Mucosa of stomach (tissue), 1 donor: Measurements from ENCODE around the gene CDK19.

ENCODE experiments used
- H3K27me3 ChIP-seq: one replicate; pipeline ENCODE4 v1.7.0; 2013; ENCODE audit warnings: mild to moderate bottlenecking, low read length; ENCODE audit not compliant: control insufficient read depth, insufficient read depth
- H3K36me3 ChIP-seq: one replicate; pipeline ENCODE4 v1.7.0; 2013; ENCODE audit warnings: low read length; ENCODE audit not compliant: control insufficient read depth, insufficient read depth
- H3K4me1 ChIP-seq: one replicate; pipeline ENCODE4 v1.7.0; 2013; ENCODE audit warnings: mild to moderate bottlenecking, low read length; ENCODE audit not compliant: control insufficient read depth, insufficient read depth
- H3K4me3 ChIP-seq: one replicate; pipeline ENCODE4 v1.7.0; 2013; ENCODE audit warnings: low read length
- H3K9ac ChIP-seq: one replicate; pipeline ENCODE4 v1.7.0; 2013; ENCODE audit warnings: mild to moderate bottlenecking, low read length, moderate library complexity
- H3K9me3 ChIP-seq: one replicate; pipeline ENCODE4 v1.7.0; 2013; ENCODE audit warnings: mild to moderate bottlenecking, low read length, moderate library complexity; ENCODE audit not compliant: control insufficient read depth
- donor health status: Pancreatic carcinoma.

Gene CDK19

GRCh38 chr6:110574817-110575216 lies 240.5 kb downstream of the CDK19 start:
- Histone ChIP-seq H3K4me1 (no peaks in the 10 kb centered on the region), H3K9me3 (no peaks in the 10 kb centered on the region), H3K9ac (no peak overlapping the region), H3K36me3 (no peaks in the 10 kb centered on the region), H3K4me3 (no peak overlapping the region), H3K27me3 (no peaks in the 10 kb centered on the region)

GRCh38 chr6:110573537-110573936 lies 241.7 kb downstream of the CDK19 start:
- Histone ChIP-seq H3K4me3 (no peak overlapping the region), H3K9ac (no peak overlapping the region), H3K4me1 (no peaks in the 10 kb centered on the region), H3K36me3 (no peaks in the 10 kb centered on the region), H3K9me3 (no peaks in the 10 kb centered on the region), H3K27me3 (no peaks in the 10 kb centered on the region)

GRCh38 chr6:110573136-110573535 lies 242.1 kb downstream of the CDK19 start:
- H3K36me3 ChIP-seq = no peaks in the 10 kb centered on the region
- H3K27me3 ChIP-seq = no peaks in the 10 kb centered on the region
- H3K9me3 ChIP-seq = no peaks in the 10 kb centered on the region

GRCh38 chr6:110567957-110568696 lies 247.1 kb downstream of the CDK19 start:
- H3K27me3 ChIP-seq = no peaks in the 10 kb centered on the region
- no peak overlapping the region for H3K9ac ChIP-seq
- no peaks in the 10 kb centered on the region for H3K36me3 ChIP-seq
- H3K9me3 ChIP-seq = no peaks in the 10 kb centered on the region
- H3K4me3 ChIP-seq = no peak overlapping the region
- H3K4me1 ChIP-seq = peaks cover 15% of the 10 kb centered on the region

More at GRCh38 chr6:110573136-110573535, 242.1 kb downstream of the CDK19 start:
- Histone ChIP-seq H3K9ac (no peak overlapping the region), H3K4me3 (no peak overlapping the region), H3K4me1 (no peaks in the 10 kb centered on the region)

- Histone ChIP-seq H3K4me1 (peaks cover 15% of the 10 kb centered on the region), H3K9me3 (no peaks in the 10 kb centered on the region), H3K4me3 (no peak overlapping the region), H3K9ac (no peak overlapping the region), H3K36me3 (no peaks in the 10 kb centered on the region), H3K27me3 (no peaks in the 10 kb centered on the region)
Observed at GRCh38 chr6:110566346-110567125, 248.7 kb downstream of the CDK19 start.

GRCh38 chr6:110564703-110565421 lies 250.4 kb downstream of the CDK19 start:
- no peak overlapping the region for H3K4me3 ChIP-seq
- peaks cover 15% of the 10 kb centered on the region for H3K4me1 ChIP-seq
- no peaks in the 10 kb centered on the region for H3K9me3 ChIP-seq
- H3K27me3 ChIP-seq = no peaks in the 10 kb centered on the region
- no peaks in the 10 kb centered on the region for H3K36me3 ChIP-seq
- no peak overlapping the region for H3K9ac ChIP-seq

GRCh38 chr6:110563711-110564110 lies 251.6 kb downstream of the CDK19 start:
- Histone ChIP-seq H3K9me3 (no peaks in the 10 kb centered on the region), H3K27me3 (no peaks in the 10 kb centered on the region), H3K36me3 (no peaks in the 10 kb centered on the region), H3K9ac (no peak overlapping the region), H3K4me1 (peaks cover 15% of the 10 kb centered on the region), H3K4me3 (no peak overlapping the region)

GRCh38 chr6:110562316-110562915 lies 252.9 kb downstream of the CDK19 start:
- no peaks in the 10 kb centered on the region for H3K27me3 ChIP-seq
- no peaks in the 10 kb centered on the region for H3K9me3 ChIP-seq
- no peak overlapping the region for H3K9ac ChIP-seq
- no peak overlapping the region for H3K4me3 ChIP-seq
- peaks cover 15% of the 10 kb centered on the region for H3K4me1 ChIP-seq
- H3K36me3 ChIP-seq = no peaks in the 10 kb centered on the region

GRCh38 chr6:110561696-110562095 lies 253.6 kb downstream of the CDK19 start:
- Histone ChIP-seq H3K4me3 (no peak overlapping the region), H3K9ac (no peak overlapping the region), H3K4me1 (peaks cover 13% of the 10 kb centered on the region), H3K9me3 (no peaks in the 10 kb centered on the region), H3K36me3 (no peaks in the 10 kb centered on the region), H3K27me3 (no peaks in the 10 kb centered on the region)

- Histone ChIP-seq H3K4me1 (peaks cover 6% of the 10 kb centered on the region), H3K9me3 (no peaks in the 10 kb centered on the region), H3K4me3 (no peak overlapping the region), H3K9ac (no peak overlapping the region), H3K36me3 (no peaks in the 10 kb centered on the region), H3K27me3 (no peaks in the 10 kb centered on the region)
Observed at GRCh38 chr6:110561008-110561396, 254.3 kb downstream of the CDK19 start.

GRCh38 chr6:110560239-110561007 lies 254.8 kb downstream of the CDK19 start:
- Histone ChIP-seq H3K36me3 (no peaks in the 10 kb centered on the region), H3K4me1 (peaks cover 6% of the 10 kb centered on the region), H3K27me3 (no peaks in the 10 kb centered on the region), H3K4me3 (no peak overlapping the region), H3K9me3 (no peaks in the 10 kb centered on the region), H3K9ac (no peak overlapping the region)
